Body of pancreas (tissue), 4 donors: ENCODE measurements around the gene OR2T10. TPM values are rescaled to one million over a fixed set of nuclear protein-coding genes. Genes with fewer than 3 reads are reported as not detected.
"Not testable (repeated sequence)": the region's sequence is repeated elsewhere in the genome, so short reads cannot be mapped to it uniquely, and the experiment has no call there.

Experiments
- ATAC-seq: fragments of 150-250 bp; one replicate; pipeline ENCODE4 v1.9.1; 2016
- DNase-seq, 4 donors: peaks; one replicate each; pipeline ENCODE4 v3.0.0-alpha.2; 2019
- H3K27ac ChIP-seq, 4 donors: fragments of 200-600 bp; sonication (generic); 1 replicate in 3 of 4; 2 replicates in 1 of 4; pipeline versions ENCODE4 v1.5.1 to v1.6.1; 2016 to 2019; ENCODE audit warnings: mild to moderate bottlenecking in 1 of 4, mixed read lengths in 1 of 4, moderate library complexity in 1 of 4
- H3K27me3 ChIP-seq, 2 donors: fragments of 200-600 bp; sonication (generic); one replicate each; pipeline ENCODE4 v1.6.0; 2016; ENCODE audit warnings: mild to moderate bottlenecking in 1 of 2
- H3K36me3 ChIP-seq, 2 donors: fragments of 200-600 bp; sonication (generic); replicated peaks in 1 of 2; 2 replicates each; pipeline ENCODE4 v1.5.1; 2016; ENCODE audit warnings: low read depth in 2 of 2; ENCODE audit not compliant: insufficient read depth in 1 of 2
- H3K4me1 ChIP-seq: fragments of 200-600 bp; sonication (generic); one replicate; pipeline ENCODE4 v1.6.0; 2016
- H3K4me3 ChIP-seq, 2 donors: fragments of 200-600 bp; sonication (generic); 1 replicate in 1 of 2; 2 replicates in 1 of 2; pipeline ENCODE4 v1.5.1; 2016 to 2019
- H3K9me3 ChIP-seq, 3 donors: fragments of 200-600 bp; sonication (generic); 1 replicate in 2 of 3; 2 replicates in 1 of 3; pipeline ENCODE4 v1.5.1; 2016
- POLR2A ChIP-seq, 3 donors: fragments of 450-650 bp; IDR thresholded peaks; one replicate each; pipeline ENCODE4 v1.6.1; 2016; ENCODE audit warnings: antibody characterized with exemption in 3 of 3, mild to moderate bottlenecking in 2 of 3
- WGBS, 2 donors: methylation state at CpG; one replicate each; pipeline ENCODE4 v1.1.5; 2017; 5-methylcytosine and 5-hydroxymethylcytosine counted together
- intact Hi-C: fragments of 100-400 bp; cut with DNase I; formaldehyde crosslinking; loops from one replicate; pipeline ENCODE4 v1.15.1; 2023
- total RNA-seq, 2 donors: library from RNA; depleted of rRNA; stranded (reverse); fragments of >200 nt; gene quantifications; one replicate each; pipeline ENCODE4 v1.1.0, GENCODE V29; 2016
- TF ChIP-seq, protein P1 (sequence below), 7 experiments: fragments of 450-650 bp in 4 of 7; fragments of 200-600 bp in 3 of 7; sonication (generic) in 3 of 7; IDR thresholded peaks; one replicate each; pipeline ENCODE4 v1.5.1; 2016 to 2019; ENCODE audit warnings: antibody characterized with exemption in 7 of 7

The OR2T10 gene, protein sequence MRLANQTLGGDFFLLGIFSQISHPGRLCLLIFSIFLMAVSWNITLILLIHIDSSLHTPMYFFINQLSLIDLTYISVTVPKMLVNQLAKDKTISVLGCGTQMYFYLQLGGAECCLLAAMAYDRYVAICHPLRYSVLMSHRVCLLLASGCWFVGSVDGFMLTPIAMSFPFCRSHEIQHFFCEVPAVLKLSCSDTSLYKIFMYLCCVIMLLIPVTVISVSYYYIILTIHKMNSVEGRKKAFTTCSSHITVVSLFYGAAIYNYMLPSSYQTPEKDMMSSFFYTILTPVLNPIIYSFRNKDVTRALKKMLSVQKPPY
- total RNA-seq, result not detected

DNA sequence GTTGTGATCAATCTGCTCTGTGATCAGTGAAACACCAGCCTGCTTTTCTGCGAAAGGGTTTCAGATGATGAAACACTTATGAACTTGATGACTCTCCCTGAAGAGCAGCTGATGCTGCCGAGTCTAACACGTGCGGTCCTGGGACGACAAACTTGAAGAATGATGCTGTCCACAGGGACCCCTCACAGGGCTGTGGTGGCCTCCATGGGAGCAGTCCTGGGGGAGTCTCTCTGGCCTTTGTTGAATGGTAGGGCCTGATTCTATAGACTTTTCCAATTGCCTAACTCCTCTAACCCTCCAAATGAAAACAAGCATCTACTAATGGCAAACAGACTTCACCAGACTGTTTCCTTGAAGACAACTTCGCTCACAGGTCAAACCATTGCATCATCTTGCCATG is at the start of gene OR2T10:
Gene OR2T10, minus strand, starts transcription at position 112 of the 400 bp plus-strand sequence. CDS start 3,932 bp downstream, outside the sequence.
- no peak for DNase-seq
- Histone ChIP-seq H3K9me3 (no peaks in the 10 kb centered on the region), H3K36me3 (no peaks in the 10 kb centered on the region), H3K27me3 (no peaks in the 10 kb centered on the region), H3K4me3 (no peak within 1 kb of the TSS), H3K4me1 (no peaks in the 10 kb centered on the region), H3K27ac (no peak within 1 kb of the TSS)
- no peak for TF ChIP-seq POLR2A (IDR thresholded peaks at IDR 0.05)
- TF ChIP-seq, protein P1, sequence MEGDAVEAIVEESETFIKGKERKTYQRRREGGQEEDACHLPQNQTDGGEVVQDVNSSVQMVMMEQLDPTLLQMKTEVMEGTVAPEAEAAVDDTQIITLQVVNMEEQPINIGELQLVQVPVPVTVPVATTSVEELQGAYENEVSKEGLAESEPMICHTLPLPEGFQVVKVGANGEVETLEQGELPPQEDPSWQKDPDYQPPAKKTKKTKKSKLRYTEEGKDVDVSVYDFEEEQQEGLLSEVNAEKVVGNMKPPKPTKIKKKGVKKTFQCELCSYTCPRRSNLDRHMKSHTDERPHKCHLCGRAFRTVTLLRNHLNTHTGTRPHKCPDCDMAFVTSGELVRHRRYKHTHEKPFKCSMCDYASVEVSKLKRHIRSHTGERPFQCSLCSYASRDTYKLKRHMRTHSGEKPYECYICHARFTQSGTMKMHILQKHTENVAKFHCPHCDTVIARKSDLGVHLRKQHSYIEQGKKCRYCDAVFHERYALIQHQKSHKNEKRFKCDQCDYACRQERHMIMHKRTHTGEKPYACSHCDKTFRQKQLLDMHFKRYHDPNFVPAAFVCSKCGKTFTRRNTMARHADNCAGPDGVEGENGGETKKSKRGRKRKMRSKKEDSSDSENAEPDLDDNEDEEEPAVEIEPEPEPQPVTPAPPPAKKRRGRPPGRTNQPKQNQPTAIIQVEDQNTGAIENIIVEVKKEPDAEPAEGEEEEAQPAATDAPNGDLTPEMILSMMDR (IDR thresholded peaks at IDR 0.05), result no peak
- WGBS, 2 donors, result 74 to 78% methylated on average over 6 of the region's 6 CpGs
- intact Hi-C loops, result no loop called here
- no peak for ATAC-seq

DNA sequence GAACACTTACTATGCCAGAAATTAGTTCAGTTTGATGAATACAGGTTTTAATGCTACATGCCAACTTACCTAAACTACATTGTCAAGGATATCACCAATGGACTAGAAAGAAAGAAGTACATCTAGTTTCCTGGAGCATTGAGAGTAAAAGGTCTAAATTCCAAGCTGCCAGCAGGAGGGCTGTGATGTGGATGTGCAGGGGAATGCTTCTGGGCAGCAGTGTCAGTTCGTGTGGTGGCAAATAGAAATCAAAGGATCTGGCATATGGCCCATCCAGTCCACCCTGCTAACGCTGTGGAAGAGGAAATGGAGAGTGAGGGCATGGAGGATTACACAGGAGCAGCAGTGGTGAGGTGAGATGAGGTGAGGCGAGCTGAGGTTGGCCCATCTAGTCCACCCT is 47.7 kb upstream of the OR2T10 start, which contains the start of gene OR2T35:
Gene OR2T35, minus strand, starts transcription at position 101 of the 400 bp plus-strand sequence. CDS start 6,020 bp downstream, outside the sequence.
- H3K4me3 ChIP-seq, H3K27ac ChIP-seq, ATAC-seq, intact Hi-C loops, H3K27me3 ChIP-seq, H3K36me3 ChIP-seq, DNase-seq, H3K9me3 ChIP-seq, H3K4me1 ChIP-seq: not testable (repeated sequence)
- 69% methylated on average over 2 of the region's 3 CpGs; no CpG with 5 or more reads in 1 of the 2 donors for whole genome bisulfite sequencing, 2 donors

DNA sequence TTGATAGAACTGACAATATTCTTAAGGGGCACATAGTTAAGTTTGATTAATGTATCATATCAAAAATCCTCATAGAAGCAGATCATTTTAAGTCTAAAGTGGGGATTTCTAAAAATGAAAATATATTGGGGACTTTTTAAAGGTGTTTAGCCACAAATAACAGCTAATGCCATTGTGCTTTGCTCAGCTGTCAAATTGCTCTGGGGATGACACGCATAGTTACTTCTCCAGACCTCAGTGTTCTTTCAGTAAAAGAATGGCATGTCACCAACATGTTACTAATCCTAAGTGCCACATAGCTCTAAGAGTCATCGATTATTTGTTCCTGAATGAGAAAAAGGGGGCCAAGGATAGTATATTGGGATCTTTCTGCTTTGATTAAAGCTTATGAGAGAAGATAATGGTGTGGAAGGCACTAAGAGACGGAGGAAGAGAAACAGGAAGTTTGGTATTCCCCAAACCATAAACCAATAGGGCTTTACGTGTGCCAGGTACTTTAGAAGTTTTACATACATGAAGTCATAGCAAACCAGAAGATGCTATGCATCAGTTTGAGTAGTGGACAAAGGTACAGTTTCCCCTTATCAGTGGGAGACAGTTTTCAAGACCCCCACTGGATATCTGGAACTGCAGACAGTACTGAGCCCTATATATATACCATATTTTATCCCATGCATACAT is 45.6 kb upstream of the OR2T10 start:
- ATAC-seq, DNase-seq, H3K4me3 ChIP-seq, H3K4me1 ChIP-seq, H3K9me3 ChIP-seq, H3K27ac ChIP-seq, H3K27me3 ChIP-seq, intact Hi-C loops, H3K36me3 ChIP-seq: not testable (repeated sequence)
- no CpG with 5 or more reads among the region's 4 CpGs for WGBS, 2 donors

DNA sequence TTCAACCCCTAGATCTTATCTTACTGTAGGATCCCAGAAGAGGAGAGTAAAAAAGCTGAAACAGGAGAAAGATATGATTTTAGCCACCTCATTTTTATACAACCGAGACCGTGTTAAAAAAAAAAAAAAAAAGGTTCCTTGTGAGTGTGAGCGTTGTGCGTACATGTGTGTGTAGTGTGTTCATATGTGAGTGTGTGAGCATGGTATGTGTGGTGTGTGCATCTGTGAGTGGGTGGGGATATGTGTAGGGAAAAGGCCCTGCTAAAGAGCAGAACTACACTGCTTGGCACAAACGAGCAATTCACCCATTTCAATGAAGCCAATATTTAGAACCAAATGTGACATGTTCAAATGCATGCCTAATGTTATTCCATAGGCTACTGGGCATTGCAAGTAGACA is 44.1 kb upstream of the OR2T10 start:
- WGBS, 2 donors, result 90% methylated on average over 2 of the region's 5 CpGs; no CpG with 5 or more reads in 1 of the 2 donors
- H3K27me3 ChIP-seq, H3K9me3 ChIP-seq, intact Hi-C loops, DNase-seq, ATAC-seq, H3K4me3 ChIP-seq, H3K27ac ChIP-seq, H3K4me1 ChIP-seq, H3K36me3 ChIP-seq: not testable (repeated sequence)

DNA sequence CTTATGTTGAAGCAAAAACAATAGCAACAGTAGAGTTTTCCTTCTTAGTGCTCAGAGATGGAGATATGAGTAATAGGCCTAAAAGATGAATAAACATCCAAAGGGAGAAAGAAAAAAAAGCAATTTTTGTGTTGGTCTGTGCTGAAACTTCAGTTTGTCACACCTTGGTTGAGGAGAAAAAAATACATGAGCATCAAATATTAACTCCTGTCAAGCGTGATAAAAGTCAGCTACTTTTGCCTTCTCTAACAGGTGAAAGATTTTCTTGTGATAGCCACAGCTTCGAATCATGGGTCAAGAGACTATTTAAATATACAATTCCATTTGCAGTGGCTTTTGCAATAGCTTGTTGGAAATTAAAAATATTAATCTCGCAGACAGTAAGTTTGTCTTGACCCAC is 43.4 kb upstream of the OR2T10 start:
- H3K36me3 ChIP-seq, ATAC-seq, H3K4me3 ChIP-seq, H3K9me3 ChIP-seq, H3K4me1 ChIP-seq, DNase-seq, intact Hi-C loops, H3K27me3 ChIP-seq, H3K27ac ChIP-seq: not testable (repeated sequence)
- no CpG with 5 or more reads among the region's 3 CpGs for WGBS, 2 donors

DNA sequence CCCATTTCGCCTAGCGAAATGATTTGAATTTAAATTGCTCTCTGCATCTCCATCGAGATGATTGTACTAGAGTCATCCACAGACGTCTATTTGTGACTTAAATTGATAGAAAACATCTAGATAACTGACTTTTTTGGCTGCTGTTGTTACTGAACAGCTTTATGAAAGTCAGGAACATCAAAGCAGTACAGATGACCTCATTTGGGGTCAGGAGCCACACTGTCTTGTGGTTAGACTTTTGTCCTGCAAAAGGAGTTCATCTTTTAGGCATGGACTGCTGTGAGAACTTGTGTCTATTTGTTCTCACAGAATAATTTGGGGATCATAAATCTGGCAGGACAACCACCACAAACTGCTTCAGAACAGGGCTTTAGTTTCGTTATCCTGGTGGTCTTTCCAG is 42.2 kb upstream of the OR2T10 start:
- intact Hi-C loops, H3K36me3 ChIP-seq, ATAC-seq, H3K27ac ChIP-seq, H3K4me1 ChIP-seq, H3K27me3 ChIP-seq, H3K4me3 ChIP-seq, DNase-seq, H3K9me3 ChIP-seq: not testable (repeated sequence)
- WGBS, 2 donors, result no CpG with 5 or more reads among the region's 5 CpGs

DNA sequence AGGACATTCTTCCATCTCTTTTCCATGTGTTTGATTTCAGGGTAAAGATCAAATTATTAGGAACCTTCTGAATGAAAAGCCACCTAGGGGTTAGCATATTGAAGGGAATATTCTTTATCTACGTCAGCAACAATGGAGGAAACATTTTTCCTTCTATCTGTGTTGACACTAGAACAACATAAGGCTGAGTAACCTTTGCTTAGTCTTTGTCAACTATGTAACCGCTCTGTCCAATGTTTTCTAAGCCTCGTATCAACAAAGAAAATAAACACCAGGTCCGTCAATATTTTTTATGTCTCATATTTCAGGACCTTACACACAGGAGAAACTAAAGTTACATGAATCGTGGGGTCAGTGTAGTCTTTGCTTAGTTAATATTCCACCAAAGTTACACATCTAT is 39.1 kb upstream of the OR2T10 start:
- H3K27me3 ChIP-seq, H3K4me3 ChIP-seq, H3K4me1 ChIP-seq, H3K9me3 ChIP-seq, H3K27ac ChIP-seq, DNase-seq, intact Hi-C loops, H3K36me3 ChIP-seq: not testable (repeated sequence)
- ATAC-seq, result peak; percentile 63
- 24% methylated on average over 2 to 3 of the region's 5 CpGs for WGBS, 2 donors

DNA sequence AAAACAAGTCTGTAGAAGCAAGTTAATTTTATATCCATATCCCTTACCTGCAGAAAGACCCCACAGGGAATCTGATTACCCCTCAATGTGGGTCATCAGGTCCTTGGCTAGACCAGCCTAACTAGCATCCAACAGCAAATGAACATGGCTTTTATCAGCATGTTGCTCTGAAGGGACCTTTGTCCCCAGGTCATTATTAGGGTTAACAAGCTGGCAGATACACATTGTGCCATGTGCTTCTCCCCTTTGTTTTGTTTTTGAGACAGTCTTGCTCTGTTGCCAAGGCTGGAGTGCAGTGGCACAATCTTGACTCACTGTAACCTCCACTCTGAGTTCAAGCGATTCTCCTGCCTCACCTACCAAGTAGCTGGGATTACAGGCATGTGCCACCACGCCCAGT is 37.5 kb upstream of the OR2T10 start, which contains the start of gene OR2T11:
Gene OR2T11, minus strand, starts transcription at position 101 of the 400 bp plus-strand sequence. CDS start 7,963 bp downstream, outside the sequence.
- DNase-seq, H3K27ac ChIP-seq, H3K9me3 ChIP-seq, H3K4me3 ChIP-seq, intact Hi-C loops, H3K36me3 ChIP-seq, H3K4me1 ChIP-seq, ATAC-seq, H3K27me3 ChIP-seq: not testable (repeated sequence)
- no CpG with 5 or more reads among the region's 2 CpGs for WGBS, 2 donors
